HTERT RPE-1 (cell line): Measurements from ENCODE around the gene CMYA5.
"Not testable (repeated sequence)": the region's sequence is repeated elsewhere in the genome, so short reads cannot be mapped to it uniquely, and the experiment has no call there.

Experiments used
- in situ Hi-C: fragments of 300-500 bp; cut with MboI; formaldehyde crosslinking; loops from 4 replicates; pipeline ENCODE4 v1.14.3; 2020; ENCODE audit warnings: low sequenced_read_pairs

CMYA5 gene

DNA sequence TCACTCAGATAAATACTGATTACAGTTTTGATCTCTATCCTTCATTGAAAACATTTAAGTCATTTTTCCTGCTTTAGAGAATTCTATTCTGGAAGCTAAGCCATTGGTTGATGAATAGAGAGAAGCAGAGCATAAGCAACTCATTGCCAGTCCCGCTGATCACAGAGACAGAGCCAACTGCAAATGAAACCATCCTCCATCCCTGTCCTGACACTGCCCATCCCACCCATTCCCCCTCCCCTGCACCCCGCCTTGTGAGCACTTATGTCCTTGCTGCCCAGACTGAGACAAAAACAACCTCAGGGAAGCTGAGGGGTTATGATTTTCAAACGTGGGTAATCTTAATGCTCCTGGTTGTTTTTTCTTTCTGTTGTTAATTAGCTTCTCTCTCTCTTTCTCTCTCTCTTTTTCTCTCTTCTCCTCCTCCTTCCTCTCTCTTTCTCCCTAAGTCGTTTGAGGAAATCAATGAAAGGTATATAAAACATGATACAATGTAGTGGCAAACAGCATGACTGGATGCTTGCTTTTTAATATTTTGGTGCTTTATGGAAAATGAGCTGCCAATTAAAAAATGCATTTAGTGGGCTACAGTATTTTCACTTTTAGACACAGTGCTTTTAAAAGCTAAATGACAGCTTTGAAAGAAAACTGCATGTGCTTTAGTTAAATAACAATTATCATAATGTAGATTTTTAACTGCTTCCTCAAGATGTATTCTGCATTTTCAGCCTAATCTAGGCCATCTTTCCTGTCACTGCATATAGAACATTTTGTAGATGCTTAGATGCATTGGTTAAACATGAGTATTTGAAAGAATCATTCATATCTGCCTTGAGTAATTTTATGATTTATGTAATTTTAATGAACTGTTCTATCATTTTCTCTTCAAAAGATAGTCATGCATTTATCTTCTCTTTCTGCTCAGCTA lies 57.3 kb downstream of the CMYA5 start:
- in situ Hi-C loops, result no loop called here

DNA sequence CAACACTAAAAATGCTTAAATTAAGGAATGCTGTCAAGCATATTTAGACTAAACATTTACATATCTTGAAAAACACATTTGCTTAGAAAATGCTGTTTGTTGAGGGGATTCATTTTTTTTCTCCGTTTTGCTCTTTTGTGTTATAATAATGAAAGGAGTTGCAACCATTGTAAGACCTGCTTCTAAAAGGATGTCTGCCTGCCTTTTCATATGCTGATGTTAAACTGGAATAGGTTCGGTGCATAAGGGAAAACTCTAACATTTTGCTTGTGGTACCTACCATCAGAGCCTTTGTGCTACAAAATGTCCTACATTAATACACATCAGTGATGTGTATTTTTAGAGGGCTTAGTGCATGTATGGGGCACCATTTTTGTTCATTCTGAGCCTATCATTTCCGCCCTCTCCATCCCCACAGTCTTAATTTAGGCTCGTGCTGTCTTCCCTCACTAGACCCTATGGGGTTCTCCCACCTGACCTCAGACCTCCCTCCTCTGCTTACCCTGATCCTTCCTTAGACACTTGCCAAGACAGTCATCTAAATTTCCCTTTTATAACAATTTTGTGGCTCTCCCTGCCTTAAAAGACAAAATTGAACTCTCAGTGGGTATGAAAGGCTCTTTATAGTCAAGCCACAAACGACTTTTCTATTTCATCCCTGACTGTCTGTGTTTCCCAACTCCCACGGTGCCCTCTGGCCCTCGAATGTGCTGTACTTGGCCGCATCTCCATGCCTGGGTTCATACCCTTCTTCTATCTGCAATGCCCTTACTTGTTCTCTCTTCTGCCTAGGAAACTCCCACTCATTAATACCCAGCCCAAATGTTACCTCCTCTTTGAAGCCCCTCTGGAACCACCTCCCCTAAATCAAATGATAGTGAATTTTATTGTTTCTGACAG lies 61.2 kb downstream of the CMYA5 start:
- in situ Hi-C loops, result no loop called here

DNA sequence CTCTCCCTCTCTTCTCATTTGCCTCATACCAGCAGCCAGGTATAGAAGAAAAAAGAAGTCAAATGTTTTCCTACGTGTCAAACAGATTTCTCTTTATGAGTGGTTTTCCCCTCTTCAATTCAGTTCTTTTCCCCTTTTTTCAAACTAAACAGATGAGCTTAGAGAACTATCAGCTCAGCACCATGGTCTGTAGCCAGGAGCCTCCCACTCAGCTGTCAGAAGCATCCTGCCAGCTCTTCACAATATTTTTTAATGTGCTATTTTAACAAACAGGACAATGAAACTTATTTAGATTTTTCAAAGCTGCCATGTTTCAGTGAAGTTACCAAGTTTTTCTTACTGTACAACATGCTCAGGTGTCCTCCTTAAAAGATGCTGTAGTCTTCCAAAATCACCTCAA lies 63.5 kb downstream of the CMYA5 start:
- in situ Hi-C loops, result no loop called here

DNA sequence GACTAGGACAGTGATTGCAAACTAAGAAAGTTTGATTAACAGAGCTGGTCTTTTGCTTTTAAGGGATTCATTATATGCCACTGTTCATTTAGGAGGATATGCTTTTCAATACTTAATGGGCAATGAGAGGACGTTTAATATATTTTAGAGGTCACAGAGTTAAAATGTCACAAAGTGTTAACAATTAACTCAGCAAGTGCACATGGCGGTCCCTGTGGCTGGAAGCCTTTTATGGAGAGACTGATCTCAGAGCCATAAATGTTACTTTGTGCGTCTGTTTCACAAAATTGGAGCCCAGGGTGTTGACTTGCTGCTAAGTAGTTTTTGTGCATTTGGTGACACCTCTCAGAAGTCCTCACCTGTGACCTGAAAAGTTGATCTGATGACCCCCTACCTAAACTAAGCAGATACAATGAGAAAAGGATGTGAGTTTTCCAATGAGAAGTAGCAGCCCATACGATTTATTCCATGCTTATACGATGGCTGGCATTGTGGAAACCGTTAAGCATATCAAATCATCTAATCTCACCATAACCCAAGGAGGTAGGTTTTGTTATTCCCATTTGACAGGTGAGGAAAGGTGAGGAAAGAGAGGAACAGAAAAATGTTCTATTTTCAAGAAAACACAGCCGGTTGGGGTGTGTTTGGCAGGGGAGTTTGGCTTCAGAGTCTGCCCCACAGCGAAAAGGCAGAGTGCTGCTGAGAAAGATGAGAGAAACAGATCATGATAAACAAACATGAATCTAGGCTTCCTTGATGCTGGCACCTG lies 64.4 kb downstream of the CMYA5 start:
- in situ Hi-C loops, result no loop called here

DNA sequence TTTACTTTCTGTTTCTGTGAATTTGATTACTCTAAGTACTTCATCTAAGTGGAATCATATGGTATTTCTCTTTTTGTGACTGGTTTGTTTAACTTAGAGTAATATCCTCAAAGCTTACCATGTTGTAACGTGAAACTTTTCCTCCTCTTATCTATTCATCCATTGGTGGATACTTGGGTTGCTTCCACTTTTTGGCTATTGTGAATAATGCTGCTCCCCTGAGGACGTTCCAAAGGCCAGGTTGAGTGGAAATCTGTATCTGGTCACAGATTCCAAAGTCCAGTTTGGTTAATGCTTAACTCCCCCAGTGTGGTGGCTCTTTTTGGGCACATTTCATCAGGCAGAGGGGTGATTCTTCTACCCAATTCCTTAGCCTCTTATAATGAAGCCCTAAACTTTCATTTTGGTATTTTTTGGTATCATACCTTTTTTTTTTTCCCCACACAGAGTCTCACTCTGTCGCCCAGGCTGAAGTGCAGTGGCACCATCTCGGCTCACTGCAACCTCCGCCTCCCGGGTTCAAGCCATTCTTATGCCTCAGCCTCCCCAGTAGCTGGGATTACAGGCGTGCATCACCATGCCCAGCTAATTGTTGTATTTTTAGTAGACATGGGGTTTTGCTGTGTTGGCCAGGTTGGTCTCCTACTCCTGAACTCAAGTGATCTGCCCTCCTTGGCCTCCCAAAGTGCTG lies 65.4 kb downstream of the CMYA5 start:
- in situ Hi-C loops, result no loop called here

DNA sequence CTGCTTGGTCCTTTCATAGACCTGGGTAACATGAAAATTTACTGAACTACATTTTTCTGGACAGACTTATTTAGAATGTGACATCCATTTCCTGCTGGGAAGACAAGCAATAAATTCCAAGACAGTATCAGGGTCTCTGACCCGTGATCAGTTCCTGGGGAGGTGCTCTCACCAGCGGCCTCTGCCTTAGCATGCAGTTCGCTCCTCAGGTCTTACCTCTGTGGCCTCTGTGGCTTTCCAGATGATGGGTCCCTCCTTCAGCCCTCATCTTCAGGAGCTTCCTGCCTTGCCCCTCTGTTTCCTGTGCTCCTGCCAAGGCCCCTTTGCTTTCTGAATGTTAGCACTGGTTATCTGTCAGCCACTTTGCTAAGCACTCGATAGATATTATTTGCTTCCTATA lies 66.4 kb downstream of the CMYA5 start:
- in situ Hi-C loops, result no loop called here

DNA sequence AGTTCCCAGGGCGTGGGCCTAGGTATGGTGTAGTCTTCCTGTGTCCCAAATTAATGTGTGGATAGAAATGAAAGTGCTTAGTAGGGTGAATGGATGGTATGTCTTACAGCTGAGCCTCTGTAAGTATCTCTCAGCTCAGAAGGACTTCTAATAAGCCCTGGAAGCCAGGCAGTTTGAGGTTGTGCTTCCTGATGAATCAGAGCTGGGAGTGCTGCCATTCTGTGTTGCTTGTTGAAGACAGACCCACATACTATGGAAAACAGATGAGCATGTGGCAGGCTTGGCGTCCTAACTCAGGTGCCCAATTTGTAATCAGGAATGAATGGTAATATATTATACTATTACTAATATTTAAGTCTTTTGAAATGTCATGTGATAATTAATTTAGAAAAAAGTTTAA lies 69.8 kb downstream of the CMYA5 start:
- in situ Hi-C loops, result no loop called here

DNA sequence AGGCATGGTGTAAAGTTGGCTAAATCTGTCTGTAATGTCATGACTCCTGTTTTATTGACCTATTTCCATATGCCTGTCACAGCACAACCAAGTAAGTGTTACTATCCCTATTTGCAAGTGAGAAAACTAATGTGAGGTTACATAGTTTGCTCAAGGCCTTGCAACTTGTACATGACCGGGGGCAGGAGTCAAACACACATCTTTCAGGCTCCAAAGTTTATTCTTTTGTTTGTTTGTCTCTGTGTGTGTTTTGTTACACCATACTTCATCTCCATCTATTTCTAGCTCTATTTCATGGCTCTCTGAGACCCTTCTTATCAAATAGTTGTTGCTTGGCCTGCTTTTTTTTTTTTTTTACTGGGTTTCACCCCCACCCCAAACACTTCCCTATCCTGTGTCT lies 70.2 kb downstream of the CMYA5 start:
- in situ Hi-C loops, result no loop called here

DNA sequence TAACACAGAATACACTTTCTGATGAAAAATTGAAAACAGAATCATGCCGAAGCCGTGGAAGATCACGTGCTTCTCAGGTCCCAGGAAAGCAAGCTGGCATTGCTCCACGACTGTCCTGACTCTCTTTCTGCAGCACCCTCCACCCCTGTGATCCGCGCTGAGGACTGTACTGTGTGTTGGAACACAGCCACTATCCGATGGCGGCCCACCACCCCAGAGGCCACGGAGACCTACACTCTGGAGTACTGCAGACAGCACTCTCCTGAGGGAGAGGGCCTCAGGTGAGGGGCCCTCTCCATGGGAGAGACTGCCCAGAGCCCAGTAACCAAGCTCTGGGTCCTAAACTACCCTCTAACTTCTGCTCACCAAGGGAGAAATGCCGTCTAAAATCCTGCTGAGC lies 73.3 kb downstream of the CMYA5 start:
- in situ Hi-C loops, result no loop called here

DNA sequence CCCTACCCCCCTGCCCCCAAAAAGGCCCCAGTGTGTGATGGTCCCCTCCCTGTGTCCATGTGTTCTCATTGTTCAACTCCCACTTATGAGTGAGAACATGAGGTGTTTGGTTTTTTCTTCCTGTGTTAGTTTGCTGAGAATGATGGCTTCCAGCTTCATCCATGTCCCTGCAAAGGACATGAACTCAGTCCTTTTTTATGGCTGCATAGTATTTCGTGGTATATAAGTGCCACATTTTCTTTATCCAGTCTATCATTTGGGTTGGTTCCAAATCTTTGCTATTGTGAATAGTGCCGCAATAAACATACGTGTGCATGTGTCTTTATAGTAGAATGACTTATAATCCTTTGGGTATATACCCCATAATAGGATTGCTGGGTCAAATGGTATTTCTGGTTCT lies 74.5 kb downstream of the CMYA5 start:
- in situ Hi-C loops, result not testable (repeated sequence)

DNA sequence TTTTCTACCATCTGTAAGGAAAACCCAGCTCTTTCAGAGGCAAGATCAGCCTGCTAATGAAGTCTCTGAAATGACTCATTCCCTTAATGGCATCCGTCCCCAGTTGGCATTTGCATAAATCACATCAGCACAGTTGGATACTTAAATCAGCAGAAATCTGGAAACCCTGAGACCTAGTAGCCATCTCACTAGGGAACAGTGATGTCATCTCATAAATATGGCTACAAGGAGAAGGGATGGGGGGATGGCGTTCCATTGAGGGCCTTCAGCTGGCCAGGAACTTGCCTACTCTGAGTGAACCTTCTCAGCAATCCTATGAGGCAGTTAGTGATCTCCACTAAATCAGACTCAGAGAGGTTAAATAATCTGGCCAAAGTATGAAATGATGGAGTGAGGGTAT lies 81.8 kb downstream of the CMYA5 start:
- in situ Hi-C loops, result no loop called here

DNA sequence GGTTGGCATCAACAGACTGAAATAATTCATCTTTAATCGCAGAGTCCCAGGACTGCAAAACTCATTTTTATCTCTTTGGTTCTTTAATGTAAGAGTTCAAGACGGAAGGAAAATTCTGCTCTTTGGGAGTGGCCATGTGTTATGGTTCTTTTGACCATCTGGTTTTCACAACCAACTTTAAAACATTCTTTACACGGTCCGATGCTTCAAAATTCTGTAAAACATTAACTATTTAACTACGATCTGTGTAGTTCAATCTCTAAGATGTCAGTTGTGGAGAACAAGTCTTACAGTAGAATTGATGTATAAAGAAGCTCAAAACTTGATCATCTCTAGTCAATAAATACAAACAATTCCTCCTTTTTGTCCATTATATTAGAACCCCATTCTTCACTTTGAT lies 83.0 kb downstream of the CMYA5 start:
- in situ Hi-C loops, result no loop called here

DNA sequence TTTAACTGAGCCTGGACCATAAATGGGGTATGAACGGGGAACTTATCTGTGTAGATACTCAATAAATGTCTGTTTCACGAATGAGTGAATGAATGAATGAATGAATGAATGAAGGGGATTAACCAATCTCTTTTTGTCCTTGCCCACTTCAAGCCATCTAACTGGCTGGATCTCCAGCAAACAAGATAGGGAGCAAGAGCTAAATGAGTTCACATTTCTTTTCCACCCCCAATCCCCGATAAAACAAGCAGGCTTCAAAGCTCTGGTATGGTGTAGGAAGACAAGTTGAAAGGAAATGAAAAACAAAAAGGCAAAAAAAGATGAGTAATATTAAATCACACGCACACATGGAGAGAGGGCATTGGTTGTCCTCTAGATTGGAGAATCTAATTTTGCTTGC lies 84.0 kb downstream of the CMYA5 start:
- in situ Hi-C loops, result no loop called here

DNA sequence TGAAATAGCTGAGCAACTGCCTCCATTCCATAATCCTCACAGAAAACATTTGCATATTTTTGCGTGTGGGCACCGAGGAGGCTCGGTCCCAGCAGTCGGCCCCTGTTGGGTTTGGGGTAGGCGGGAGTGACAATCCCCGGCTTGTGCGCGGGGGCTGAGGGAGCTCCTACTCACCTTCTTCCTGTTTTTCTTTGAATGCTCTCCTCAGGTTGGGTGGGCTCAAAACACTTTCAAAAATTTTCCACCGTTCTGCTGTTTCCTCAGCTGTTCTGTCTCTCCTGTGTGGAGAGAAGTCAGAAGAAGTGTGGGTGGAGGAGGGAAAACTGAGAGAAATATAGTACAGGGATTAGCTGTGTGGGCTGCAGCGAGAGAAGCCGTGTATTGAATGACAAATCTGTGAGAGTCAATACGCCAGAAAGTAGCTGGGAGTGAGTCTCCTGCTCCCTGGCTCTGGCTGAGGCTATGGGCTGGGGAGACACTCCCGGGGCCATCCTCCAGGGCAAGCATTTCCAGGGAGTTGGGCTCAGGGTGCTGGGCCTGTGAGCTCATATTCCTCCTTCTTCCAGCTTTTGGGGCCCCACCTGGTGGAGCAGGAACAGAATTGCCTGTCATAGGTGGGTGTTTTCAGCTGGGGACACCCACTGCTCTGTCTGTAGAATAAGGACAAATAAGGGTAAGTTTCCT lies 84.7 kb downstream of the CMYA5 start:
- in situ Hi-C loops, result no loop called here

DNA sequence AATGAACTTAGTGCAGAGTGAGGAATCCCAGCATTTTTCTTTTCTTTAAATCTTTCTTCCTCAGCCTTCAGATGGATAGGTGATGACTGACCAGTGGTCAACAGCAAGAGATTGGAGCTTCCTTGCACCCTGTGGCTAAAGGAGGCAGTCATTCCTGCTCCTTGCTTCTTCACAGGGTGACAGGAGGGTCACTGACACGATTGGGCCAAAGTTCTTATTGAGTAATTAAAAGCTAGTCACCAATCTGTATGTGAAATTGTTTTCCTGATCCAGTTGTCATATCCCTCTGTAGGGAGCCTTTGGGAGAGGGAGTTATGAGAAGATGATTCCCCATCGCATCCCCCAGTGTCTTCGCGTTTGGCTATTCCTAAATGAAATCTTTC lies 85.2 kb downstream of the CMYA5 start:
- in situ Hi-C loops, result no loop called here

DNA sequence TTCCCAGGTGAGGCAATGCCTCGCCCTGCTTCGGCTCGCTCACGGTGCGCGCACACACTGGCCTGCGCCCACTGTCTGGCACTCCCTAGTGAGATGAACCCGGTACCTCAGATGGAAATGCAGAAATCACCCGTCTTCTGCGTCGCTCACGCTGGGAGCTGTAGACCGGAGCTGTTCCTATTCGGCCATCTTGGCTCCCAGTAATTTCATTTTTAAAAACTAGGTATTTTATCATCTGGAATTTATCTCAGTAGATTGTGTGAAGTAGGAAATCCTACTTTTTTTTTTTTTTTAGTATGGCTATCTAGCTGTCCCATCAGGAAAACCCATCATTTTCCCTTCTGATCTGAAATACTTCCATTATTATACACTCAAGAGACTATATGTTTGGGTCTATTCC lies 95.1 kb downstream of the CMYA5 start:
- in situ Hi-C loops, result not testable (repeated sequence)

DNA sequence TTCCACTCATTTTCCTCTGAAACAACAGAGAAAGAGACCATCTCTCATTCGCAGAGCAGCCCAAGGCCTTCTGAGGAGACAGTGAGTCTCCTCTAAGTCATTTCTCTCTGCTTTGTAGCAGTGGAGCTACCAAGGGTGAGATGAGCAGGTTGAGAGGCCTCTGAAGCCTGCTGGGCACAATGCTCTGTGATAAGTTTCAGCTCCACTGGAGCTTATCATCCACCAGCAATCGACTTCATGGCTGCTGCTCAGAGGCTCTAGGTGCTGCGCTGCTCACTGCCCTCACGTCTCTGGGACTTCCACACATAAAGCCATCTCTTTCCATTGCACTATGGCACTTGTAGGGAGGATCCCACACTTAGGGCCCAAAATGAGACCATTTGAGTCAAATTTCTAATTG lies 96.3 kb downstream of the CMYA5 start:
- in situ Hi-C loops, result no loop called here

DNA sequence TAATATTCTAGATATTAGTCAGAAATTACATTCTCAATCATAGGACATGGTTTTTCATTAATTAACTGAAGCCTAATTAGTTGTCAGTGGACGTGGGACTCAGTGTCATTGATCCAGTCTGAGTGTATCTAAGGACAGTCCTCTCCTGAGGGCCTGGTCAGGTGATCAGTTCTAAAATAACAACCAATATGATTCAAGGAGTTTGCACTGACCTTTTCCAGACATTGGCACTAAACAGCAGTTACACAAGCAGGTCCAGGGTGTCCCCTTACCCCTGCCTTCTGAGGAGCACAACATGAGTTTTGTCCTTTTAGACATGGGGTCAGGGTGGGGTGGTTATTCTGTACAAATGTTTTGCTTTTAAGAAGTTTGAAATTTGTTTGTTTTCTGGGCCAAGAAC lies 97.8 kb downstream of the CMYA5 start:
- in situ Hi-C loops, result no loop called here

DNA sequence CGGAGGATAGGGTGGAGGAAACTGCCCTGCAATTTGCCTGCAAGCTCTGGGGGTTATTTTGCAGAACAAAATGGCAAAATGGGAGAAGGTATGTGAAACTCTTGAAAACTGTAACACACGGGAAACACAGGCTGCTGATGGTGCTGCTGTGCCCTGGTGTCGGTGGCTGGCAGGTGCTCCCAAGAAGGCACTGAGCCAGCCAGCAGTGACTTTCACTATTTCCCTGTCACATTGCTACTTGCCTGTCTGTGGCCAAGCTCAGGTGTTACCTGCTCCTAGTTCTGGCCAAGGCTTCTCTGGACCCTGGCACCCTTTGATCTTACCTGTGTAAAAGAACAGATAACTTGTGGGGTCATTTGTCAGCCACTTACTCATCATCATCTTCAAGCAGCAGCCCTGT lies 102.2 kb downstream of the CMYA5 start:
- in situ Hi-C loops, result no loop called here

DNA sequence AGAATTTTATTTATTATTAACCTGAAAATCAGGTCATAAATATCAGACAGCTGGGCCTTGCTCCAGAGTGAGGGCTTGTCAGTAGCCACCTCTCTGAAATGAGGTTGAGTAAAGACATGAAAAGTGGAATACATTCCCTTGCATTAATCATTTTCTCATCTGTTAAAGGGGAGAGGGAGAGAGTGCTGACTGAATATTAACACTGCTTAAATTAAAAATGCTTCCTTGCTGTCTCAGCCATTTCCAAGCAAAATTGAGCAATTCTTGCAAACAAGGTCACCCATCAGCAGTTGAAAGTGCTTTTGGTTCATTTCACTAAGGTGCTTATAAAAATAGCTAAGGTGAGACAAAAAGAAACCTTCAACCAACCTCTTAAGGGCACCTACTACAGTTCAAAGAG lies 102.8 kb downstream of the CMYA5 start:
- in situ Hi-C loops, result no loop called here
